Measurements from ENCODE around the gene CAPG. TPM values are rescaled to one million over a fixed set of nuclear protein-coding genes. Genes with fewer than 3 reads are reported as not detected.

CAPG gene
- total and polyA plus RNA-seq, 2 of the 4 experiments (the other 2 are of a cell fraction): 79.9 to 98.3 TPM

- no peak overlapping the region for H2BK15ac ChIP-seq (ENCODE audit: low read depth, low read length)
- H2AFZ ChIP-seq (replicated peaks; ENCODE audit: low read length, poor library complexity): peak overlapping the region; percentile 71
- H3K9me3 ChIP-seq (ENCODE audit: control insufficient read depth, insufficient read depth, low read length): no peaks in the 10 kb centered on the region
- no TSS peak for BruUV-seq (replicated peaks)
- 0 out of 2 replicates have a peak overlapping the region, but pooled peaks have one; percentile 39 for H2BK20ac ChIP-seq (ENCODE audit: low read depth, low read length)
- ChIA-PET POLR2A (ENCODE audit: unreplicated experiment) (no interaction called here), CTCF (no interaction called here)
- no peak overlapping the region for H3K56ac ChIP-seq (ENCODE audit: extremely low read depth, insufficient read depth, low read length)
- dilution Hi-C loops (cut with HindIII; ENCODE audit: low sequenced_read_pairs, unreplicated experiment): no loop called here
- H2BK5ac ChIP-seq (ENCODE audit: low read depth, low read length, poor library complexity, severe bottlenecking): no peak overlapping the region
- WGBS, 2 experiments (ENCODE audit: extremely low coverage in 2 of 2, insufficient read length in 1 of 2): no CpG with 5 or more reads among the region's 1 CpG
- H2BK120ac ChIP-seq (ENCODE audit: low read depth, low read length): 0 out of 2 replicates have a peak overlapping the region, but pooled peaks have one; percentile 22
- no peak overlapping the region for H3K4me3 ChIP-seq (ENCODE audit: insufficient read depth, low read depth, low read length)
- DNase-seq (no peak), ATAC-seq (ENCODE audit: low read depth) (no peak)
- no peak overlapping the region for H3K27ac ChIP-seq (ENCODE audit: insufficient read depth, low read length)
- H3K9me1 ChIP-seq (ENCODE audit: insufficient read depth, low read length): no peaks in the 10 kb centered on the region; the same call in 1 of the 2 replicates
- no peaks in the 10 kb centered on the region for H3K79me1 ChIP-seq (ENCODE audit: low read depth in 1 of 2, low read length in 2 of 2)
- no peak overlapping the region for H4K5ac ChIP-seq (ENCODE audit: low read depth, low read length)
- no peak overlapping the region for H4K91ac ChIP-seq (ENCODE audit: insufficient read depth, low read depth, low read length)
- H3K4ac ChIP-seq (ENCODE audit: low read depth, low read length): no peak overlapping the region; the same call in 1 of the 2 replicates
- TF ChIP-seq MXI1 (IDR thresholded peaks at IDR 0.05; ENCODE audit: borderline replicate concordance, low read depth, low read length) (no peak), MAZ (IDR thresholded peaks at IDR 0.05; ENCODE audit: borderline replicate concordance, low read depth, low read length) (no peak), CHD1 (IDR thresholded peaks at IDR 0.05; ENCODE audit: low read depth, low read length) (no peak), USF2 (IDR thresholded peaks at IDR 0.05; ENCODE audit: low read depth, low read length) (no peak), CEBPB (IDR thresholded peaks at IDR 0.05; ENCODE audit: low read depth, low read length) (no peak), MAFK (IDR thresholded peaks at IDR 0.05; ENCODE audit: low read depth, low read length) (no peak), FOS (IDR thresholded peaks at IDR 0.05; ENCODE audit: low read depth, low read length) (no peak), NFE2L2 (IDR thresholded peaks at IDR 0.05; ENCODE audit: low read depth, low read length) (no peak), RAD21 (IDR thresholded peaks at IDR 0.05; ENCODE audit: low read length) (no peak), POLR2A (IDR thresholded peaks at IDR 0.05; ENCODE audit: low read depth, low read length) (no peak)
- TF ChIP-seq, protein P1, sequence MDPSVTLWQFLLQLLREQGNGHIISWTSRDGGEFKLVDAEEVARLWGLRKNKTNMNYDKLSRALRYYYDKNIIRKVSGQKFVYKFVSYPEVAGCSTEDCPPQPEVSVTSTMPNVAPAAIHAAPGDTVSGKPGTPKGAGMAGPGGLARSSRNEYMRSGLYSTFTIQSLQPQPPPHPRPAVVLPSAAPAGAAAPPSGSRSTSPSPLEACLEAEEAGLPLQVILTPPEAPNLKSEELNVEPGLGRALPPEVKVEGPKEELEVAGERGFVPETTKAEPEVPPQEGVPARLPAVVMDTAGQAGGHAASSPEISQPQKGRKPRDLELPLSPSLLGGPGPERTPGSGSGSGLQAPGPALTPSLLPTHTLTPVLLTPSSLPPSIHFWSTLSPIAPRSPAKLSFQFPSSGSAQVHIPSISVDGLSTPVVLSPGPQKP (IDR thresholded peaks at IDR 0.05; ENCODE audit: borderline replicate concordance, low read depth, low read length): no peak
- TF ChIP-seq, protein P2, sequence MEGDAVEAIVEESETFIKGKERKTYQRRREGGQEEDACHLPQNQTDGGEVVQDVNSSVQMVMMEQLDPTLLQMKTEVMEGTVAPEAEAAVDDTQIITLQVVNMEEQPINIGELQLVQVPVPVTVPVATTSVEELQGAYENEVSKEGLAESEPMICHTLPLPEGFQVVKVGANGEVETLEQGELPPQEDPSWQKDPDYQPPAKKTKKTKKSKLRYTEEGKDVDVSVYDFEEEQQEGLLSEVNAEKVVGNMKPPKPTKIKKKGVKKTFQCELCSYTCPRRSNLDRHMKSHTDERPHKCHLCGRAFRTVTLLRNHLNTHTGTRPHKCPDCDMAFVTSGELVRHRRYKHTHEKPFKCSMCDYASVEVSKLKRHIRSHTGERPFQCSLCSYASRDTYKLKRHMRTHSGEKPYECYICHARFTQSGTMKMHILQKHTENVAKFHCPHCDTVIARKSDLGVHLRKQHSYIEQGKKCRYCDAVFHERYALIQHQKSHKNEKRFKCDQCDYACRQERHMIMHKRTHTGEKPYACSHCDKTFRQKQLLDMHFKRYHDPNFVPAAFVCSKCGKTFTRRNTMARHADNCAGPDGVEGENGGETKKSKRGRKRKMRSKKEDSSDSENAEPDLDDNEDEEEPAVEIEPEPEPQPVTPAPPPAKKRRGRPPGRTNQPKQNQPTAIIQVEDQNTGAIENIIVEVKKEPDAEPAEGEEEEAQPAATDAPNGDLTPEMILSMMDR (conservative IDR thresholded peaks at IDR 0.05; ENCODE audit: low read depth, low read length): no peak
- intact Hi-C loops (cut with micrococcal nuclease): loop anchor here (5.0 kb wide), 1 partner anchor 45 kb away; no protein-coding TSS in a partner anchor
- H3K4me1 ChIP-seq (ENCODE audit: control insufficient read depth, insufficient read depth, low read length): no peaks in the 10 kb centered on the region
- no peak overlapping the region for H2AK9ac ChIP-seq (replicated peaks; ENCODE audit: low read depth, low read length, poor library complexity)
- no peak overlapping the region for H3K9ac ChIP-seq (ENCODE audit: low read depth, low read length)
- no peak overlapping the region for H3K14ac ChIP-seq (replicated peaks; ENCODE audit: low read depth, low read length)
- no peaks in the 10 kb centered on the region for H3K36me3 ChIP-seq (ENCODE audit: control insufficient read depth, insufficient read depth, low read length)
- H4K20me1 ChIP-seq (ENCODE audit: insufficient read depth, low read length): no peaks in the 10 kb centered on the region
- no peak overlapping the region for H3K18ac ChIP-seq (ENCODE audit: low read depth, low read length)
- H3K27me3 ChIP-seq (ENCODE audit: control insufficient read depth, insufficient read depth, low read length): 0 out of 2 replicates have a peak, but pooled peaks cover 3% of the 10 kb centered on the region
- in situ Hi-C loops (cut with MboI; ENCODE audit: low sequenced_read_pairs): no loop called here
- no peak overlapping the region for H3K4me2 ChIP-seq (ENCODE audit: low read depth, low read length)
- H4K8ac ChIP-seq (ENCODE audit: low read depth in 2 of 2, low read length in 2 of 2): peak overlapping the region in 1 of 2 experiments; percentile 21; a peak in 1 of 4 replicates
- H3K23ac ChIP-seq (ENCODE audit: low read depth, low read length): no peak overlapping the region
- H2AK5ac ChIP-seq (ENCODE audit: low read depth, low read length): peak overlapping the region; percentile 1; the same call in 1 of the 2 replicates
Measured at GRCh38 chr2:85452237-85452636, 42.1 kb upstream of the CAPG start.

Data from IMR-90 (cell line).